ENCODE results near the gene HMOX2.

- TF ChIP-seq CTCF (IDR thresholded peaks at IDR 0.05) (no peak), ZFX (IDR thresholded peaks at IDR 0.05; ENCODE audit: borderline replicate concordance) (no peak)
Observed at GRCh38 chr16:4535627-4536108, 59.5 kb downstream of the HMOX2 start.
